Epithelial cell of proximal tubule (primary cell): ENCODE measurements around the gene SERPINH1. TPM values are rescaled to one million over a fixed set of nuclear protein-coding genes. Genes with fewer than 3 reads are reported as not detected.
A peak's percentile ranks its signal among the peaks of the same experiment; 100 is the strongest.

ENCODE experiments used
- DNase-seq: peaks from one replicate; pipeline ENCODE4 v3.0.0-alpha.2; 2011; ENCODE audit warnings: low read depth
- H3K4me3 ChIP-seq: 2 replicates; pipeline ENCODE4 v1.5.1; 2011; ENCODE audit warnings: low read depth, mild to moderate bottlenecking, low read length
- total RNA-seq: library from RNA; depleted of rRNA; stranded (reverse); fragments of >200 nt; gene quantifications from 2 replicates; pipeline ENCODE4 v1.2.3, GENCODE V29; 2015
- TF ChIP-seq, protein P1 (sequence below): conservative IDR thresholded peaks from 2 replicates; pipeline ENCODE4 v1.5.1; 2012; ENCODE audit warnings: low read depth, mild to moderate bottlenecking, low read length

SERPINH1 gene
- total RNA-seq, 1 donor from 2014 or later = 231 TPM

DNA sequence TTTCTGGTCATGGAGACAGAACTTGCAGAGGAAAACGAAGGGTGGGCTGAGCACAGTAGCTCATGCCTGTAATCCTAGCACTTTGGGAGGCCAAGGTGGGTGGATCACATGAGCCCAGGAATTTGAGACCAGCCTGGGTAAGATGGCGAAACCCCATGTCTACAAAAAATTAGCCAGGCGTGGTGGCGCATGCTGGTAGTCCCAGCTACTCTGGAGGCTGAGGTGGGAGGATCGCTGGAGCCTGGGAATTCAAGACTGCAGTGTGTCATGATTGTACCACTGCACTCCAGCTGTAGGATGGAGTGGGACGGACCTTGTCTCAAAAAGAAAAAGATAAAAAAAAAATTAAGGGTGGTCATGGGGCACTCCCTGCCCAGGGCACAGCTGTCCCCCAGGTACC is 5.9 kb downstream of the SERPINH1 start:
- DNase-seq = no peak
- H3K4me3 ChIP-seq = no peak overlapping the region
- TF ChIP-seq, protein P1, sequence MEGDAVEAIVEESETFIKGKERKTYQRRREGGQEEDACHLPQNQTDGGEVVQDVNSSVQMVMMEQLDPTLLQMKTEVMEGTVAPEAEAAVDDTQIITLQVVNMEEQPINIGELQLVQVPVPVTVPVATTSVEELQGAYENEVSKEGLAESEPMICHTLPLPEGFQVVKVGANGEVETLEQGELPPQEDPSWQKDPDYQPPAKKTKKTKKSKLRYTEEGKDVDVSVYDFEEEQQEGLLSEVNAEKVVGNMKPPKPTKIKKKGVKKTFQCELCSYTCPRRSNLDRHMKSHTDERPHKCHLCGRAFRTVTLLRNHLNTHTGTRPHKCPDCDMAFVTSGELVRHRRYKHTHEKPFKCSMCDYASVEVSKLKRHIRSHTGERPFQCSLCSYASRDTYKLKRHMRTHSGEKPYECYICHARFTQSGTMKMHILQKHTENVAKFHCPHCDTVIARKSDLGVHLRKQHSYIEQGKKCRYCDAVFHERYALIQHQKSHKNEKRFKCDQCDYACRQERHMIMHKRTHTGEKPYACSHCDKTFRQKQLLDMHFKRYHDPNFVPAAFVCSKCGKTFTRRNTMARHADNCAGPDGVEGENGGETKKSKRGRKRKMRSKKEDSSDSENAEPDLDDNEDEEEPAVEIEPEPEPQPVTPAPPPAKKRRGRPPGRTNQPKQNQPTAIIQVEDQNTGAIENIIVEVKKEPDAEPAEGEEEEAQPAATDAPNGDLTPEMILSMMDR = no peak

DNA sequence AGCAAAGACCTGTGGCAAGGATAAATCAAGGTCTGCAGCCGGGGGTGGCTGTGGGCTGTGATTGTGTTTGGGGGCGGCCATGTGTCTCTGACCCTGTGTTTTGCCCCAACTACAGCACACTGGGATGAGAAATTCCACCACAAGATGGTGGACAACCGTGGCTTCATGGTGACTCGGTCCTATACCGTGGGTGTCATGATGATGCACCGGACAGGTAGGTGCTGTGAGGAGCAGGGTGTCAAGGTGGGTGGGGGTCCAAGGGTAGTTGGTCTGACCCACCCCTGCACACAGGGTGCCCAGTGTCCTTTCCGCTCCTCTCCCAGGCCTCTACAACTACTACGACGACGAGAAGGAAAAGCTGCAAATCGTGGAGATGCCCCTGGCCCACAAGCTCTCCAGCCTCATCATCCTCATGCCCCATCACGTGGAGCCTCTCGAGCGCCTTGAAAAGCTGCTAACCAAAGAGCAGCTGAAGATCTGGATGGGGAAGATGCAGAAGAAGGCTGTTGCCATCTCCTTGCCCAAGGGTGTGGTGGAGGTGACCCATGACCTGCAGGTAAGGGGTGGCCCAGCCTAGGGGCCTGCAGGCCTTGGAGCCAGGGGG is 6.7 kb downstream of the SERPINH1 start:
- no peak for DNase-seq
- H3K4me3 ChIP-seq = no peak overlapping the region
- TF ChIP-seq, protein P1 = no peak

DNA sequence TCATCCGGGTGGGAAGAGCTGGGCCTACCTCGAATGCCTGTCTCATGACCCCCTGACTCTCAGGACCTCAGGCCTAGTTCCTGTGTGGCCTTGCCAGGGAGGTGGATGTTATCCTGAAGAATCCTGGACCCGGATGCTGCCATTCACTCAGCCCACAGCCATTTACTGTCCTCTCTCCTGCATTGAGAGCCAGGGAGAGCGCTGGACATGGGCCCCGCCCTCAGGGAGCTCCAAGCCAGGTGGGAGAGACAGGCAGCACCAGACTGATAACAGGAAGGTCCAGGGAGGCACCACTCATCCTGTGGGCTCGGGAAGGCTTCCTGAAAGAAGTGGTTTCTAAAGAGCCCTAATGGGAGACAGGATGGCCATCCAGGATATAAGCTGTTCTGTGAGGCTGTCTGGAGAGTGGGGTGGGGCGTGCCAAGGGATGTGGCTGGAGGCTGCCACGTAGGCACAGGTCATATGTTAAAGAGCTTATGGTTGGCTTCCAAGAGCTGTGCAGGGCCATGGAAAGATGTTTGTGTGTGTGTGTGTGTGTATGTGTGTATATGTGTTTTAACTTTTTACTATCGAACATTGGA is 8.6 kb downstream of the SERPINH1 start:
- no peak for DNase-seq
- TF ChIP-seq, protein P1 = no peak
- no peak overlapping the region for H3K4me3 ChIP-seq

DNA sequence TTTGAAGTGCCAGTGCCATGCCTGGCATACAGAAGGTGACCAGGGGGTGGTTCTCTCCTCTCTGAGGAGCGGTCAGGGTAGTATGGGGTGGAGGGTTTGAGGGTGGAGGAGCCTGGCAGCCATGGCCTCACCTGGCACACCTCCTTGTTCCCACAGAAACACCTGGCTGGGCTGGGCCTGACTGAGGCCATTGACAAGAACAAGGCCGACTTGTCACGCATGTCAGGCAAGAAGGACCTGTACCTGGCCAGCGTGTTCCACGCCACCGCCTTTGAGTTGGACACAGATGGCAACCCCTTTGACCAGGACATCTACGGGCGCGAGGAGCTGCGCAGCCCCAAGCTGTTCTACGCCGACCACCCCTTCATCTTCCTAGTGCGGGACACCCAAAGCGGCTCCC is 9.6 kb downstream of the SERPINH1 start:
- no peak overlapping the region for H3K4me3 ChIP-seq
- DNase-seq = no peak
- TF ChIP-seq, protein P1 = no peak

DNA sequence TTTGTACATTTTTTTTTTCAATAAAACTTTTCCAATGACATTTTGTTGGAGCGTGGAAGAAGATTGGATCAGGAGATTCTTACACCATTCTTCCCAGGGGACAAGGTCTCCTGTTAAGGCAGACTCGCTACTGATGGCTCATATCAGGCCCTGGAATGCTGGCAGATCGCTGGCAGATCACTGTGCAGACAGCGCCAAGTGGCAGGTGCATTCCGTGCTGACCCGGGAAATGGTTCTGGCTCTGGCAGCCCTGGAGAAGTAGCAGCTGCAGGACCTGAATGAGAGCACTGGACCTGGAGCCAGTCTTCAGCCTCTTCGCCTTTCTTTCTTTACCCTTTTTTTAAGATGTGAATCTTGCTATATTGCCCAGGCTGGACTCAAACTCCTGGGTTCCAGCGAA is 10.7 kb downstream of the SERPINH1 start:
- no peak overlapping the region for H3K4me3 ChIP-seq
- TF ChIP-seq, protein P1 = no peak
- no peak for DNase-seq

DNA sequence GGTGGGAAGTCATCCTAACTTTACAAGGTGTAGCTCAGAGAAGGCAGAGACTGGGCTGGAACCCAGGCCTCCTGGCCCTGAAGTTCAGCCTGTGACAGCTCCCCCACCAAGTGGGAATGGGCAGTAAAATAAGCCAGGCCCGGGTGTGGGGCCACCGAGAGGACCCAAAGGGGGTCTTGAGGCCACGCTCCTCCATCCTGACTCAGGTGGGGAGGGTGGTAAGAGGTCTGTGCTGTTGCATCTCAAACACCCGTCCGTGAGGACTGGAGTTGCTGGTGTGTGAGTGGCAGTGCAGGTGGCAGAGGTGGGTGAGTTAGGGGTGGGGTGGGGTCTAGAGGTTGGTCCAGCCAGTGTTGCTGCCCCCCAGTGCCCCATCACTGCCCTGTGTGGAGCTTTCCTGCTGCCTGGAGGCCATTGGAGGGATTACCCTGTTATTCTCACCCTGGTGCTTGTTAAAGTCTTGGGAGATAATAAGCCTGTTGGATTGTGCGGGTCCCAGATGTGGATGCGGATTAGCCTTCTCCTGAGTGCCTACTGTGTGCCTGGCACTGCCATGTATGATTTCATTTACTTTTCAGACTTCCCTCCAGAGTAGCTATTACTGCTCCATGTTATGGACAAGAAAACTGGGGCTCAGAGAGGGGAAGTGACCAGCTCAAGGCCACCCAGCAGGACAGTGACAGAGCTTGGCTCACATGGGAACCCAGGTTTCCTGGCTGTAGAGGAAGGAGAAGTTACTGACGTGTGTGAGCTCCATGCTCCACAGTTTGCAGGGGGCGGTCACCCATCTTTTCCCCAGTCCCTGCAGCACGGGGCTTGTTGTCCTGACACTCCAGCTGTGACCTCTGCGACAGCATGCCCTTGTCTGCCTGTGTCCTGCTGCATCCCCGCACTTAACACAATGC is 12.9 kb downstream of the SERPINH1 start:
- no peak overlapping the region for H3K4me3 ChIP-seq
- TF ChIP-seq, protein P1 = peak; percentile 37
- DNase-seq = no peak
